Fibroblast of gingiva (primary cell): Measurements from ENCODE around the gene MAML3.

Source experiments
- DNase-seq: peaks from one replicate; pipeline ENCODE4 v3.0.0-alpha.2; 2011; ENCODE audit warnings: low read depth

MAML3 gene

DNA sequence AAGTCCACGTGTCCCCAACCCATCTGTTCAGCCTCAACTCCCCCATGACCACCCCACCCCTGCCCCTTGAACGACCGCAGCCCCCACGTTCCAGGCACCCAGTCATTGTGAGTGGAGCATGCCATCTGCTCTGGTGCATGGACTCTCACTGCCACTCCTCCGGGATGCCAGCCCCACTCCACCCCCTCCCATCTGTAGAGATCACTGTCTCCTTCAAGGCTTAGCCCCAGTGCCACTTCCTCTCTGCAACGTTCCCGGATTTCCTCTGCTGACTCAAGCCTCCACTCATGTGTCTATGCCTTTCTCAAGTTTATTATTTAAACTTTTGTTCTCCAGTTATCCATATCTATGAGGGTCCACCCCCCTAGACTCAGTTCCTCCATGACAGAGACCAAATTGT lies 54.0 kb downstream of the MAML3 start:
- no peak for DNase-seq

DNA sequence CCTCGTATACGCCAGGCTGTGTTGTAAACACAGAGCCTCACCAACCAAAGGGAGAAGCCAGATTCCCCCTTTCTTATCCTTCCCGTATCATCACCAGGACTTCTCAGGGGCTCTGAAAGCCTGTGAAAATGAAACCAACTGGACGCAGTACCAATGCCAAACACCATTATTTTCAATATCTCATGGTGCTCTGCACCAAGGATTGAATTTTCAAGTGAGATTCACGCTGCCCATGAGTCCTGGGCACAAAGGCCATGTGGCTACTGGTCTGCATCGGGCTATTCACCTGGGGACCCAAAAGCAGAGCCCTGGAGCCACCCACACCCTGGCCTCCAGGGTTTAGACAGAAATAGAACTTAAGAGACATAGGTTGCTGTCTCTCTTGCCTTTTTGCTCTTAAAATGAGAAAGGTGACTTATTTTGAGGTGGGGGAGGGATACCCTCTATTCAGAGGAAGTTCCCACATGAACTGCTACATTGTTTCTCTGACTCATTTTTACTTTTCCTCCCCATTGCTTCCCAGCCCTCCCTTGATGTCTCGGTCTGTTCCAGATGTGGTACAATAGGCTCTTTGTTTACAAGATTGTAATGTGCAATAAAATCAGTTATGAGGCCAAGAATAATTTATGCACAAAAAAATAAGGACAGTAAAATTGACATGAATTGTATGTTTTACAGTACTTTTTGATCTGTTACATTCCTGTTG lies 55.4 kb downstream of the MAML3 start:
- peak; percentile 53 for DNase-seq

DNA sequence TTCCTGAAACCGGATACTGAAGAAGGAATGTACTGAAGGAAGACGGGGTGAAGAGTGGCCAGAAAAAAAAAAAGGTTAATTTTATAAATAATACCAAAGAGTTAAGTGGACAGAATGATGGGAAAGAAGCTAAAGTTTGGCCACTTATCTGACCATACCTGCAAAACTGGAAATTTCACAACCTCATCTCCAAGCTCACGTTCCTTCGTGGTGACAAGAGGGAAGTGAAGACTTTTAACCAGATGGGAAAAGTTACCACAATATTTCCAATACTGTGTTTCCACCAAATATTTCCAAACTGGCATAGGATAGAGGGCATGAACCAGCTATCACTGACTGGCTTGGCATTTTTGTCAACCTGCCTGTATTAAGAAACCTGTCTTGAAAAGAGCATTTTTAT lies 56.4 kb downstream of the MAML3 start:
- no peak for DNase-seq

DNA sequence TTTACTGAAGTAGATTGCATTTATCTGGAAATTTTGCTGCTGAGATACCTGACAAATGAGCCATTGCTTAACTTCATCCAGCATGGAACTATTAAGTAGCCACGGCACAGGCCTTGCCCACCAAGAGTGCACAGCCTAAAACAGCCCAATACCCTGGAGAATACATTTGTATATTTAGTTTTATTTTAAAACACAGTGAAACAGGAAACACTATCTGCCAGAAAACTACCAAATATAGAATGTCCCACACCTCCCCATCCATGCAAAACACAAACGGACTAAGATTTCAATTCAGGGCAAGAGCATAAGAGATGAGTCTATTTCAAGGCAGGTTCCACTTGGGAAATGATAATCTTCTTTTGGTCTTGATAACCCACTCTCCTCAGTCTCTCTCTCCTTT lies 57.1 kb downstream of the MAML3 start:
- peak; percentile 79 for DNase-seq

DNA sequence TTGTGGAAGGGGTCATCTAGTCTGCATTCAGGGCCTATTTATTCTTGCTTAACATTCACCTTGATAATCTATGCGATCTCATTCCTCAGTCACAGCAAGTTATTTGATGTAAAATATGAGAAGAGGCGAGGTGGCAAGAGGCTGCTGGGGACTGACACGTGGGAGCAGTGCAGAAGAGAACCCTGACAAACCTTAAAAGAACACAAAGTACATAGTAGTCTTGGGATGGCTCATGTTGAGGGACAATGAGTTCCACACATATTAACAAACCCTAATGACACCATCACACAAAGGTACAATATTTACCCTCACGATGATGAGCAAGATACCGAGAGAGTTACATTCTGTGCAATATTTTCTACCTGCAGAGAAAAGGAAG lies 57.5 kb downstream of the MAML3 start:
- DNase-seq: no peak

DNA sequence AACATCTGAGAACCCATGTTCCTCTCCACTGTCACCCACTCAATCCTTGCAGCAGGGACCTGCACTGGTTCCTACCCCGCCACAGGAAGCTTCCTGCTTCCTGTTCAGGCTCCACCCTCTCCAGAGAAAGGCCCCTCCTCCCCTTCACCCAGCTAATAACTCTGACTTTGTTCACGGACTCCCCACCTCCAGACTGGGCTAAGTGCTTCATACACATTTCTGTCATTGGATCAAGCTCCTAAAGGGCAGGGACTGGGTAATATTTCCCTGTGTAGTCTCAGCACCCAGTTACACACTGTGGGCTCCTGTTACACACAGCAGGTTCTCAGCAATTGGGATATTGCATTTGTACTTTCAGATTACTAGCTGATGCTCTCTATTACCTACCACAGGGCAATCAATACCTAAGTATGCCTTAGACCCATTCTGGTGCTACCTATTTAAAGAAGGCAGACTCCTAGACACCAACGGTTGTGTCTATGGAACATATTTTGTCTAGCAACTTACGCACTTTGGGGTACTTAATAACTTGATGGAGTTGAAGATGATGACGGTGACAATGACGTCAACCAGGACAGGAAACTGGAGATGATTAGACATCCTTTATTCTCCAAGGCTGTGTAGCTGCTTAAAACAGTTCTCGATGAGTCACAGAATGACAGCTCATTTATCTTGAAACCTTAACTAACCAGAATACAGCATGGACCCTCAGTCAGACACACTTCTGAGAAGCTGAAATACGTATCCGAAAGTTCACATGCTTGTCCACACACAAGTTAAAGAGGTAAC lies 58.1 kb downstream of the MAML3 start:
- peak; percentile 63 for DNase-seq

DNA sequence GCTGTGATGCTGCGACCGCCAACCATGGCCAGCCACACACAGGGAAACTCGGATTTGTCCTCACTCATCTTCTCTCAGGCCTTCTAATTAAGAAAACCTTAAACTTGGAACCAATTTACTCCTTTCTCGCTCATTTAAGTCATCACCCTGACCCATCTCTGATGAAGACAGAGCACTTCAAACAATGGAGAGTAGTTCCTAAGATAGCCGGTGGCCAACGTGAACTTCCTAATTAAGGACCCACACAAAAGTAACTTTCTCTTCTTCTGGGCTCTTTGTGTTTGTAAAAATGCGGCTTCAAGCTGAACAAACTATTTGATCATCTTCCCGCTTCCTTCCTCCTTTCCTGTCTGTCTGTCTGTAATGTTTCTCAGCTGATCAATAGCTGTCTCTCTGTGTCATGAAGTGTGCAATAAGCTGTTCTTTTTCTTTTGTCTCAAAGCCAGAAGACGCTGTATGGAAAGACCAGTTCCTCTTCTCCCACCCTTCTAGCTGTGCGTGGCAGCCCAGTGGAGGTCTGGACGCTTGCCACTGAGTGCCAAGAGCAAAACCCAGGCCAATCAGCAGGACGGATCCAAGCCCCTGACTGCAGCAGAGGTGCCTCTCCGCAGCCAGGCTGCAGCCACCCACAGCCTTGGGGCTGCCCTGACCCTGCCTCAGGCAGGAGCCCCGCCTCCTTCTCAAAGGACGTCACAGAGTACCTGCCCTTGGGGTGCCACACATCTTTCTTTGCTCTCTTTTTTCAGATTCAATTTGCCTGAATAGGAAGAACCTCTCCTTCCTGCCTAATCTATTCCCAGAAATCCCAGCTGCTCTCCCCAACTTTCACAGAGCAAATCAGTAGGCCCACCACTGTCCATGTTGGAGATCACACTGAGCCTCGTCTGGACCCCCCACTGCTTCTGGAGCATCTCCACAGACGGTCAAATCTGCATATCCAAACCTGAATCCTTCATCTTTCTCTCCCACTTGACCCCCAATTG lies 59.3 kb downstream of the MAML3 start:
- DNase-seq: peak; percentile 27

DNA sequence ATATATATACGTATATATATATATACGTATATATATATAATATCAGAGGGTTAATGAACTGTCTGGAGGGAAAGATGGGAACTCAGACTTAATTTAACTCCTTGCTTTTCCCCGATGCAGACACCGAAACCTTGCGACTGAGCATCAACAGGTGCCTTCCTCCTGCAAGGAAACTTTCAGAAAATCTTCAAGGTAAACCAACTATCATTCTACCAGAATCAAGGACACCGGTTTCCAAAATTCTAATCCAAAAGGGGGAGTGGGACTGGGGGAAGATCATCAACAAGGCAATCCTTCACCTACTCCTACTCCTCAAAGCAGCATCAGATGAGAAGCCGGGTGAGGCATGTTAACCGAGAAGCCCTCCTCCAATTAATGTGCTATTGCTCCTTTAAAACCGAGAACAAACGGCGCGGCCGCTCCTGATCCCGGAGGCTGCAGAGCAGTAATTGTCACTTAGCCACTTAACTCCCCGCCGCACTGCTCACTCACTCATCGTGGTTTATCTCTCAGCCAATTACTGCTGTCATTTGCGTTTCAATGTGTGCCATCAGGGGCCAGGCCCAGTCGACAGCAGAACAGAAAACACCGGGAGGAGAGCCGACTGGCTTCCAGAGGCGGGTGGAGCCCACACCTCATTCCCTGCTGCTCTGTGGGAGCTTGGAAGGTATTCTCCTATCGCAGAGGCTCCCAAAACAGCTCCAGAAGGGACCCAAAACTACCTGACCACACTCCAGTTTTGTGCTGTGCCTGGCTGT lies 61.7 kb downstream of the MAML3 start:
- no peak for DNase-seq

DNA sequence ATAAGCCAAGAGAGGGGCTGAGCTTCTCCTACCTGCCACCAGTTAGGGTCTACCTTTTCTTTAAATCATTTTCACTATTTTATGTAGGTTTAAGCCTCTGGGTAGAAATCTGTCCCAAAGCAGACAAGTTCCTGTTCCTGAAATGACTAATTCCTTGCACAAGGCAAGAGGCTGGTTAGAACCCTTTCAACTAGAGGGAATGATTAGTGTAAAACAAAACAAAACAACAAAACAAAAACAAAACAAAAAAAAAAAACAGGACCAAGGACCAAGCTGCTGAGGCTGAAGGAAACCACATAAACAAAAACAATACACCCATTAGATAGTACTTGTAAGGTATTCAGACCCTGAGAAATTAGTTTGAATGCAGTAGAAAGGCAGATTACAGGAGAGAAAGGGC lies 62.7 kb downstream of the MAML3 start:
- DNase-seq: no peak

DNA sequence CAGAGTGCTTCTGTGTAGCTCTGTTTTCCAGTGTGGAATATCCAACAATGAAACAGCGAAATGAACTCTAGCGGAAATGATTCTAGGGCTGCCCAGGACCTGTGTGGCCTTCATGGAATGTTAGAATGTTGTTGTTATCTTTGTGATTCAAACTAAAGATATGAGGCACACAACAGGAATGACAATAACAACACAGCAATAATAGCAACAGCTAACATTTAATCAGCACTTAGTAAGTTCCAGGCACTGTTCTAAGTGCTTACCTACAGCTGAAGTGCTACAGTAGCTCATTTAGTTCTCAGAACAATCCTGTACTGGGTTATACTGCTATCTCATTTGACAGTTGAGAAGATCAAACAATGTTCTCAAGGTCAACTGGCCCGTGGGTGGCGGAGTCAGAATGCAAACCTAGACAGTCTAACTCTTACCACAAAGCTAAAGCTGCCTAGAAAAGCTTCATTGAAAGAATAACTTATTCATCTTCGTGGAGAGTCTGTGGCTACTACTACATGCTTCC lies 63.7 kb downstream of the MAML3 start:
- DNase-seq: no peak

DNA sequence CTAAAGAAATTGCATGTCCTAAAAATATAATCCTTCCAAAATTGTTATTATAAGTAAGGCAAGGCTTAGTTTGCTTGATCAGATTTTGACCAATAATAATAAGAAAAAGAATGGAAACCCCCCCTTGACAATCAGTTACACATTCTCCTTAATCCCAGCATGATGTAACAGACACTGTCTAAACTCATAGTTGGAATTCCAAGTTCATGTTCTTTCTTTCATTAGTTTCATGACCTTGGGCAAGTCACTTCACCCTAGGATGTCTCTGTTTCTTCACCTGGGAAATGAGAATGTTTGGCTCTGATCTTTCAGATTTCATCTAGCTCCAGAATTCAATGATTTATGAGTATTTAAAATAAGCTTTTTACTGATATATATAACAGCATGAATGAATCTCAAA lies 64.8 kb downstream of the MAML3 start:
- DNase-seq: no peak

DNA sequence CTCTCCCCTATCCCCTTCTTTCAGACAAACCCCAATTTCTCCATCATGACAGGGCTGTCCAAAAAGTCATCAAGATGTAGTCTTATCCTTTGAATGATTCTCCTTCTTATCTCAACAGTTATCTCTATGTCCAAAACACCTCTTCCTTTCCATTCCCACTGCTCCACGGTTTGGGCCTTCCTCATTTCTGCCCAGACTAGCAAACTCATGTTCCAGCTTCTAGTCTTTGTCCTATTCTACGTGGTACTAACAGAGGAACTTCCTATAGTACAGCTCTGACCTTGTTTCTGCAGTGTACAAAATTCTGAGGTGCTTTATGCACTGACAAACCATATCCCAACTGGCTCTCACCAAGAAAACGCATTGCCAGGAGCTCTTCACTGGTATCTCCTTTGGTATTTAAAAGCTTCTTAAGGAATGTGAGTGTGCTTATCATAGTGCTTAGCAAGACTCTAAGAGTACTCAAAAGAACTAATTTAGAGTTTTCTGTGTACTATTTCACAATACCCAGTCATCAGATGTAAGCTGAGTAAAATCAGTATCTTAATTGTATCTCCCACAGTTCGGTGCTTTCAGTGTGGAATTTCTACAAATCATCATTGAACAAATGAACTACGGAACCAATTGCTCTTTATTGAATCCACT lies 65.5 kb downstream of the MAML3 start:
- DNase-seq: no peak

DNA sequence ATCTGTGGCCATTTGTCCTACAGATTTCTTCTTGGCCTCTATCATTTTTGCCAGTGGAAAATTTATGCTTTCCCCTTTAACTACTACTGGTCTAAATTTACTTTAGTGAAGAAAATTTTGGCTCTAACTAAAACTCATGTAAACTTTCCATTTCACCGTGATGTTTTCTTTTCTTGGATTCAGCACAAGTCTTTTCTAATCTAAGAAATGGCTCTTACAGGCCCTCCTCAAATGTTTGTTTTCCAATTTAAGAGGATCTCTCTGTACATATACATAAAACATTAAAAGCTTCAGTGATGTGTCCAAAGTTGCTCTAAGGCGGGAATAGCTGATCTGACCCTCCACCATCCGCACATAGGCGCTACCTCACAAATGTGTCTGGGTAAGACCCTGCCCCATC lies 68.1 kb downstream of the MAML3 start:
- DNase-seq: no peak

DNA sequence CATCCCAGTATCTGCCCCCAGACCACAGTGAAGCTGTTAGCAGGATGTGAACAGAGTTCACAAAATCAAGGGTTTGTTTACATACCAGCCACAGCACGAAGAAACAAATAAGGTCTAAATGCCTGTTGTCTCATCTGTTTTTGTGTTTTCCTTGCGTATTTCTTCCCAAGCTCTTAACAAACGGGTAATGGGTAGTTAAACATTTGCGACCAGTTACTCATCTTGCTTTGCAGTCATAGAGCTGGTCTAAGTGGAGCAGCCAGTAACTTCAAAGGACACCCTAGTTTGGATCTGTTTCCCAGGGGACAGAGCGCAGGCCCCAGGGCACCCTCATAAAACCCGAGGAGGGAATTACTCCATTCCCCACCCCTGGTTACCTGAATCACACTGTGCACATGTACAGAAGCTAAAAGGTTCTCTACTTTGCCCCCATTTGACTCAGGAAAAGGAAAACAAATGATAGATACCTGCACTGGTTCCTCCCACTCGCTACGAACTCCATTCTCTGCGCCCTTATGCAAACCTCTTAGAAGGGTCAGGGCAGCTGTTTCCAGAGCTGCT lies 68.8 kb downstream of the MAML3 start:
- DNase-seq: peak; percentile 14

DNA sequence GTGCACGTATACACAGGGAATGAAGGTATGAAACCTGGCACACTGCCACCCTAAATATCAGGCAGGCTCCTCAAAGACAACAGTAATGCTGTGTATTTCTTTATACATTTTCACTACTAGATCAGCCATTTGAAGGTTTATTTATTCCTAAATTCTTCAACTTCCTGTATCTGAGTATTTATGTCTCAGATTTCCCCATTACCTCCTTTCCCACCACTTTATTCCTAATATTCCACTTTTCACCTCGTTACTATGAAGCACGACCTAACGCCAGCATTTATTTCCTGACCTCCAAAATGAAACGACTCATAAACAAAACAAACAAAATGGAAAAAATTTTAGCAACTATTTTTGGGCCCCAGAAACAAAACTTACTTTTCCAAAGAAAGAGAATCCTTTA lies 69.6 kb downstream of the MAML3 start:
- no peak for DNase-seq

DNA sequence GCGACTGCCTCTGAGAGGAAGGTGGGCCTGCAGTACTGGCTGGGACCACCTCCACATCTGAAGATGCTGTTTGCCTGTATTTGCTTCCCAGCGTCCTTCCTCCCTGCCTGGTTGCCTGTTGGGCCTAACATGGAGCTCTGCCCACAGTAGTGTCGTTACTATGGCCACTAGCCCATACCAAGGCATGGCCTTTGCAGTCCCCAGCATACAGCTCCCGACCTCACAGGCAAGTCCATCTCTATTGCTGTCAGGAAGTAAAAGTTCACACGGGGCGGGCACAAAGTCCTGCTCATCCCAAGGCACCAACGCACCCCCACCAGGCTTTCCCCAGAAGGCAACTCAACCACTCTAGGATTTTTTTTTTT lies 71.6 kb downstream of the MAML3 start:
- DNase-seq: no peak

DNA sequence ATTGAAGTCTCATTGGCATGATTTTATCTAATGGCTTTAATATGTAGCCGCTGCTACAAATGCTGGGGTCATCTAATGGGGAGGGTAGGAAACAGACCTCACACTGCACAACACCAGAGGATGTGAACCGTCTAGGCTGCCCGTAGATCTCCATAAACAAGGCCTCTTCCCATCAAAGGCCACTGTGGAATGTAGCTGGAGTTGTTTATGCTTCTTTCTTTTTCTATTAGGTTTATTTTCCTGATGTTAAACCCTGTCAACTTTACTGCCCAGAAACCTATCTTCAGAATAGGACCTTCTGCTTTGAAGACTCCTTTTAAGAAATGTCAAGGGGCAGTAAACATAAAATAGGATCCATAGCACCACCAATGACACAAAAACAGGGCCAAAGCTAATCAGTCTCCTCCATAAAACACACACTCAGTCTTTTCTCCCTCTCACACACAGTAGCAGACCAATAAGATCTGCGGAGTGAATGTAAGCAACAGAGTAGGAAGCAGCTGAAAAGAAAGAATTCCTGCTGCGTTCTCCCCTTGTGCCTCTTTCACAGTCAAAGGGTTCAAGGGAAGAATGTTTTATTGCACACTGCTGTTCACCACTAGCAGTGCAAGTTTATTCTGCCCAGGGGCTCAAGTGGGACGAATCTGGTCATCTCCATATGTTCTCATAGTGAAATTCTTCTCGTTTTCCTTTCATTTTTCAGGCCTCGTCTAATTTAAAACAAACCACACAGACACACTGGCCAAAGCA lies 72.2 kb downstream of the MAML3 start:
- DNase-seq: no peak

DNA sequence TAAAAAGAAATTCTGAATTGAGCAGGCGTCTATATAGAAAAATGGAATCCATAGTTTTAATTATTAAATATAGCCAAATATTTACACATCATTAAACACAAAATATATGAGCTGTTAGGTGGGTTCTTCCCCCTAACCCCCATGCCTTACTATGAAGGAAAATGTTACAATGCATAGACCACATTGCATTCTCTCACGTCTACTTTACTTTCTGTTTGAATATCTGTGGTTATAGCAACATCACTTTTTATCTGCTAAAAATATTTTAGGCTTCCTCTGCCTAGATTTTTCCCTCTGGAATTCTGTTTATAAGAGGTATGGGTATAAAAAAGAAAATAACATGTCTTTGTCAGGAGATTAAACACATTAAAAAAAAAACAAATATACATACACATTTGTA lies 73.1 kb downstream of the MAML3 start:
- DNase-seq: no peak

DNA sequence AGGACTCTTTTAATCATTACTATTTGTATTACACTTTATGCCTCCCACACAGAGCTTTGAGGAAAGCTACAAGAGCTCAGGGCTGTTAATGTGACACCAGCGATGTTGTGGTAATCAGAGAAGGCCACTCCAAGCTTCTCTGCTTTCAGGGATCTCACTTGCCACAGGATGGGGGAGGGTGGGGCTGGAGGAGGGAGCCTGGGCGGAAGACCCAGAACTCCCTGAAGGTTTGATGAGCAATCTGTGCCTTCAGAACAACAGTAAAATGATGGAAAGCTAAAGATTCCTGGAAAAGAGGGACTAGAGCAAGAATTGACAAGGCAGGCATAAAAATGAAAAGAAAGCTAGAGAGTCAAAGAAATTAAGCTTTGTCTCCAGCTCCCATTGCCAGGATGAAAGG lies 75.6 kb downstream of the MAML3 start:
- DNase-seq: peak; percentile 67

DNA sequence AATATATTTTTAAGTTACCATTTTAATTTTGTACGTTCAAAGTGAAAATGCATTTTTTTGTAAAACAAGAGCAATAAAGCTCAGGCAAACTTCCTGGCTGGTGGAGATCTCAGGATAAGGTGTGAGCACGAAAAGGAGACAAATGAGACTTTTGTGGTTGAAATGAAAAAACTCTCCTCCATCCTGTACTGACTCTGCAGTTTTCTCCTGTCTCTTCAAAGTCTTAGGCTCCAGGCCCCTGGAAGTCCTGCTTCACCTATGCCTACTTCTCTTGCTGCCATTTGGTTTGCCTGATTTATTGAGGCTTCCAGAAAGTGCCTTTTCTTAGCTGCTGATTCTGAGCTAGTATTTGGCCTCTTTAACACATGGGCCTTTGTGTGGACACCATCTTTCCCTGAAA lies 77.7 kb downstream of the MAML3 start:
- DNase-seq: no peak
